ENCODE results near the gene DYRK4.

GRCh38 chr12:4555804-4556203 is 6.2 kb upstream of the DYRK4 start:
- TF ChIP-seq CTCF (IDR thresholded peaks at IDR 0.05; ENCODE audit: low read depth, low read length) (no peak), EZH2phosphoT487 (IDR thresholded peaks at IDR 0.05; ENCODE audit: low read depth) (no peak)

All from OCI-LY3 (cell line).